ENCODE results near the gene RIC3.

The RIC3 gene

DNA sequence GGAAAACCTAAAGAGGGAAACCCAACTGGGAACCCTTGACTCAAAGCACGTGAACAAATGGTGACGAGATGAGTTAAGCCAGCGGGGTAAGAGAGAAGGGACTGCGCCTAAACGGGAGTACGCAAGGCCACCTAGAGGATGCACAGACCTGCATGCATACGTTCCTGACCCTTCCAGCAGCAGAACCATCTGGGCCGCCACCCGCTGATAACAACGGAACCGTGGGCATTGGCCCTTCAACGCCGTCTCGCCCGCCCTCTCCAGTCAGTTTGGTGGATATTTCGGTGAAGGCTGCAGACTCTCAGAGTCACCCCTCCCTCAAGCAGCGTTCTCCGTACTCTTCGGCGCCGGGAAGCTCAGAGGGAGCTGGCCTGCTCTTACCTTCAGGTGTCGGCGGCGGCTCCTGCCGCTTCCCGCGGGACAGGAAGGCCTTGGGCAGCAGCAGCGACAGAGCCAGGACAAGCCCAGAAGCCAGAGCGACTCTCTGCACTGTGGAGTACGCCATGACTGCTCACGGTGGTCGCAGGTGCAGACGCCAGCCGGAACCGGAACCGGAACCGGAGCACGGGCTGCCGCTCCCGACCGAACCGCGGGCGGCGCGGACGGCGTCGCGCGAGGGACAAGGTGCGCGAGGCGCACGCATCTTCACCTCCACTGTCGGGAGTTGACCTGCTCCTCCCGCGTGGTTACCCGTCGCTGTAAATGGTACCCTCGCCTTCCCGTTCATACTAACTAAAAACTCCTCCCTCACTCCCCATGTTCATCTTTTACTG, at the start of gene RIC3:
Gene RIC3, minus strand, starts transcription at position 541 of the 773 bp plus-strand sequence. Its CDS starts 36 bp downstream, at position 505.
- no peak for DNase-seq

DNA sequence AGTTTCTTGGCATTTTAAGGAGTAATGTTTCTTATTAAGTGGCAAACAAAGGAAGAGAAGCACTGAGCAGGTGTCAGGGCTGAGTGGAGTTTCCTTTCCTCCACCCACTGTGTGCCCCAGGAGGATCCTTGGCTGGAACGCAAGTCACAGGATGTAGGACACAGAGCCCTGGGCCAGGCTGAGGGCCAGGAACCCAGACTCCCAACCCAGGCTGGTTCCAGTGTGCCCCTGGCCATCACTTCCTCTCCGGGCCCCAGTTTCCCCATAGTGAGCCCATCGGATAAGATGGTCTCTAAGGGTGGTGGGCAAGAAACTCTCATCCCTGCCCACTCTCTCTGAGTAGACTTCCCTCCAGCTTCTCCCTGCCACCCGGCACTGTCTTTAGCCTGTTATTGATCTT, 49.6 kb upstream of the RIC3 start:
- no peak for DNase-seq

- DNase-seq: no peak
These were observed 49.1 kb upstream of the RIC3 start for GRCh38 chr11:8217926-8218325.

GRCh38 chr11:8217136-8217535, 48.3 kb upstream of the RIC3 start:
- no peak for DNase-seq

- no peak for DNase-seq
These were observed 44.6 kb upstream of the RIC3 start for GRCh38 chr11:8213376-8213775.

DNA sequence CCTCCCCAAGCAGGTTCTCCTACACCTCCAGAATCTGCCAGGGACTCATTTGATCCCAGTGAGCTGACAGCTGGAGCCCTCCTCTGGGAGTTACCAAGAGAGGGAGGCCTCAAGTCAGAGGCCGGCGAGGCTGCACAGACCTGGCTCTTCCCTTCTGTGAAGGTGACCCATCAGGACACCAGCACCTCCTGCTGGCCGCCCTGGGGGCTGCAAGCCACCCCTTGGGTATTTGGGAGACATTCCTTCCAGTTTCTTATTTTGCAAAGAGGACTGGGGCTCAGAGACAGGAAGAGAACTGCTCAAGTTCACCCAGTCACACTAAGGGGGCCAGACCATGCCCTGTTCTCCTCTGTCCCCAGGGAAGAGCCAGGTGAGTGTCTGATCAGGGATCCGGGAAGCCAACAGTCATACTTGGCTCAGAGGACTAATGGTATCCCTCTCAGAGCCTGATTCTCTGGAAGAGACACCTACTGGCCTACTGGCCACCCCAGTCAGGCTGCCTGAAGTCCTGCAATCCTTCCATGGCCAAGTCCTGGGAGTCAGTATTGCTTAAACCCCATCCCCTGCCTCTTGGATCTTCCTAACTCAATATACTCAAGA, 40.5 kb upstream of the RIC3 start:
- DNase-seq: no peak

DNA sequence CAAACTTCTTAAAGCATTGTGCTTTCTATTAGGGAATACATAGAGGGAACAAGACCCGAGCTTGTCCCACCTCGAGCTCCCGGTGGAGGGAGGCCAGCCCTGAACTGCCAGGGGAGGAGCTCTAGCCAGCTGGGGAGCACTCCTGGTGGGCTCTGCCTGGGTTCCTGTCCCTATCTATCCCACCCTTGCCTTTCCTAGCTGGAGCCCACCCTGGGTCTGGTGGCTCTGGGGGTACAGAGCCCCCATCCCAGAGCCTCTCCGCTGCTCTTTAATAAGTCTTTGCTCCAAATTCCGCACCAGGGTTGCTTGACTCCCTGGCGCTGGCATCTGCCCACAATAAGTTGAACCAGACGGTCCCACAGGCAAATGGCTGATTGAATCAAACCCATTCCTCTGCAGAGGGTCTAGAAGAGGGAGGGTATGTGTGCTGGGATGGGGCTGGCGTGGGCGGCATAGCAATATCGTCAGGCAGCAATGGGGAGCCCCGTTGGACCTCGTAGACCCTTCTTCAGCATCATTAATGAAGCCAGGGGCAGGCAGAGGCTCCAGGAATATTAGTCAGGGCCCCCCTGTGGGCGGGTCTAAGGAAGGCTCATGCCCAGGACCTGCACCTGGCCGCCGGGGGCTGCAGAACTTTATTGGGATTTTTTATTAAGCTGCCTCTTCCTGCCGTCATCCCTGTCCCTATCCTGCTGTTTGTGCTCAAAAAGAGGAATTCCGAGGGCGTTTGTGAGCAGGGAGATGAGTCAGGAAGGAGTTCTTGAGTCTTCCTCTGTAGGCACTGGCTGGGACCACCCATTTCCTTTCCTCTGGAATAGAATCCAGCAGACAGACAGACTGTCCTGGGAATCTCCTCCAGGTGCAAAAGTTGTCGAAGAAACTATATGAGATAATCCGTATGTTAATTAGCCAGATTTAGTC, 38.5 kb upstream of the RIC3 start:
- DNase-seq: no peak

DNA sequence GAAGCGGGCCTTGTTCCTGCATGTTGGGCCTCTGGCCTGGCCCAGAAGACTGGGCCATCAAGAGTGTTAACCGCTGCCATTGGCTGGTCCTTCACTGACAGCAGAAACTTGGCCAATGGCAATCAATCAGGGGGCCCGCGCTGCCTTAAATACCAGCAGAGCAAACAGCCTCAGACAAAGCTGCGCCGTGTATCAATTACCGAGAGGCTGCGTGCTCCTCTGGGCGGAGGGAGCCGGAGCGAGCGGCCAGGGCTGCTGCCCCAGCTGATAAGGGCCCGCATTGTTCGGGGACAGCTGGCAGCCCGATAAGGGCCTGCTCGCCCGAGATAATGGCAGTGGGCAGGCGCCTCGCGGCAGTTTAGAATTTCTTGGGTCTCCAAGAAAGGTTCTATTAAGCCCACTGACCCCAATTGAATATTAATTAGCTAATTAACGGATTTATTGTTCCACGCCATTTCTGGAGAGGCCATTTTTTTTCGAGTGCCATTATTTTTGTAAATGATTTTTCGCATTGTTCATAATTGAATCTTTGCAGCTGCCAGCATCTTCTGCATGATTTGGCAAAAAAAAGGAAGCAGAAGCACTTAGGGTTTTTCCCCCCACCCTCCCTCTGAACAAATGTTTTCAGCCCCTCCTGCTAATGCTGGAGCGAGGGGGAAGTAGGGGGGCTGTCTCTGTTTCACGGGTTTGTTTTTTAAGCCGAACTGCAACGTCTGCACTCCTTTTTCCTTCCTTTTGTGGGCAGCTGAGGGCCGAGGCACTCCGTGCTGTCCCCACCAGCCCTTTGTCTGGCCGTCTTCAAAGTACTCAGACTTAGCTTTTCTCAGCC, 37.6 kb upstream of the RIC3 start:
- peak; percentile 74 for DNase-seq

GRCh38 chr11:8205566-8205965, 36.7 kb upstream of the RIC3 start:
- no peak for DNase-seq

GRCh38 chr11:8204596-8204995, 35.8 kb upstream of the RIC3 start:
- DNase-seq: no peak

DNA sequence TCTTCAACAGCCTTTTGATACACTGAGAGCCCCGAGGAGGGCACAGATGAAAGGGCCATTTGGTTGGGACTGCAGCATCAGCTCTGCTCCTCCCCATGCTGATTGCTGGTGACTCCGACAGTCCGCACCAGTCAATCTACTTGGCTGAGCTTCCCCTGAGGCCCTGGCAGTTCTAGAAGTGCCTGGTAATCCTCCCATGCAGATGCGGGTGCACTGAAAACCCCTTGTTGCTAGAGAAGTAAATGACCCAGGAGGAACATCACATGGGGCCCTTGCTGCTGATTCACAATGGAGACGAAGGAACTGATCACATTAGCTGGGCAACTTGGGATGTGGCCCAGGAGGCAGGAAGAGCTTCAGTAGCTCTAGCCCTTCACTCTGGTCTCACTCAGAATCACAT, 35.2 kb upstream of the RIC3 start:
- DNase-seq: no peak

GRCh38 chr11:8203414-8203715, 34.5 kb upstream of the RIC3 start:
- DNase-seq: no peak

DNA sequence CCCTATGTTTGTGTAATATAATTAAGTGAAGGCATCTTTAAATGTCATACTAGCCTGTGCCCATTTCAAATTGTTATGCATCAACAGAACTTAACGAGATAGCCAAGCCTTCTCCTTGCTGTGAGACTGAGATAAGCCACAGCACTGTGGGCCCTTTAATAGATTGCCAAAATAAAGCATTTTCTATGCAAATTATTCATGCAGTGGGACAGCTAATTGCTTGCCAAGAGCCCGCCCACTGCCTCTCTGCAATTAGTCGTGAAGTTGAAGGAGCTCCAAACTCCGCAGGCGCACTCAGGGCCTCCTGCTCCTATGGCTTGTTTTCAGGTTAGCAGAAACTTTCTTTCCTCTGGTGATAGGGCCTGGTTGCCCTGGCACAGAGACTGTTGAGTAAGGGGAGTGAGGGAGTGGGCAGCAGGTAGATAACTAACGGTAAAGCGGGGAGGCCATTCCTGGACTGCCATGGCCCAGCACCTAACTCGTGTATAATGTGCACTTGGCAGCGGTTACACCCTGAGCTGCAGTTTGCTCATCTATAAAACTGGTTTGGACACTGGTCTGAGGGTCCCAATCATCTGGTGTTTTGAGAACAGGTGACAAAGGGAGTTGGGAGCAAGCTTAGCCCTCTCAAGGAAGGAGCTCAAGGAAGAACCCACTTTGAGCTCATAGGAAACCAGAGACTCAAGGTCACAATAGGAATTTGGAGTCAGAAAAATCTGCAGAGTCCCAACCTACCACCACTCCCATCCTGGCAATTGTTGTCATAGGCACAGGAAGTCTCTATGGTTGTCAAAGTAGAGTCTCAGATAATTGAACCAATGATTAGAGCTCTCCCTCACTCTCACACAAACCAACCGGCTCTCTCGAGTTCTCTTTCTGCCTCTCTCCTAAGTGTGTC, 33.9 kb upstream of the RIC3 start:
- no peak for DNase-seq

GRCh38 chr11:8201644-8202365, 33.0 kb upstream of the RIC3 start:
- no peak for DNase-seq

- no peak for DNase-seq
These were observed 30.9 kb upstream of the RIC3 start for GRCh38 chr11:8199676-8200075.

DNA sequence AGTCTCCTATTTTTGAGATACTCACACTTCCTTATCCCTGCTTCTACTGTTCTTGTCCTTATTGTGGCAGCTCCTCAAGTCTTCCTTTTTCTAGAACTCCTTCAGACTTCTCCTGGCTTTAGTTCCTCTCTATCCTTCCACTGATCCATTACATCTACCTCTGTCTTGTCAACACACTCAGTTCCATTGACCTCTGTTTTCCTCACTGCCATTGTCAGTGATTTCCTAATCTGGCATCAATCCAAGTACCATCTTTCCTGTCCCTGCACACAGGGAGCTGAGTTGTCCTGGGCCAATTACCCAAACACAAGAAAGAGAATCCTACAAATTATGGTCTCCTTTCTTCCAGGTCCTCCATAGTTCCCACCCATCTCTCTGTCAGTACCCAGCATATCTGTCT, 27.9 kb upstream of the RIC3 start:
- no peak for DNase-seq

GRCh38 chr11:8194956-8195355, 26.1 kb upstream of the RIC3 start:
- no peak for DNase-seq

GRCh38 chr11:8192896-8193209, 24.0 kb upstream of the RIC3 start:
- no peak for DNase-seq

- peak; percentile 70 for DNase-seq
These were observed 23.4 kb upstream of the RIC3 start for GRCh38 chr11:8192016-8192895.

DNA sequence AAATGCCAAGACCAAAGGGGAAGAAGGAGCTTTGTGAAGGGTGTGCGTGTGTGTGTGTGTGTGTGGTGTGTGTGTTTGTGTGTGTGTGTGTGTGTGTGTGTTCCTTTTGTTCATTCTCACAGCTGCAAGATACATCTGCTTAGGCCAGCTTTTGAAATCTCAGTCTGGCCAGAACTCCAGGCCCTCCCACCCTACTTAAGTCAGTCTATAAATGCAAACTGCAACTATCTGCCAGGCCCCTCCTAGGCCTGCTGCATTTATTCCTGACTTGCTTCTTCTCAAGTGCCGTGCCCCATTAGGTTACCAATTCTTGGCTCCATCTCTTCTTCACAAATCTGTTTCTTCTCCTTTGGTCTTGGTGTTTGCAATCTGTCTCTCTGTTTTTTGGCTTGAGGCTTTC, 21.6 kb upstream of the RIC3 start:
- no peak for DNase-seq

Data from femur (tissue), 1 donor.